ENCODE data around the gene RGL3. TPM values are rescaled to one million over a fixed set of nuclear protein-coding genes. Genes with fewer than 3 reads are reported as not detected.

RGL3 gene
- total RNA-seq, 1 donor from 2014 or later = 0.33 TPM

- Mint-ChIP-seq H3K27me3 (no peaks in the 10 kb centered on the region), H3K9me3 (no peaks in the 10 kb centered on the region), H3K27ac (no peak overlapping the region), H3K36me3 (ENCODE audit: low read depth) (peaks cover 27% of the 10 kb centered on the region), H3K4me3 (peak overlapping the region; percentile 42), H3K4me1 (peaks cover 7% of the 10 kb centered on the region)
- POLR2A ChIA-PET = interaction anchor here (0.6 to 0.7 kb wide), 3 partner anchors 69 to 417 kb away, joined by 3 to 5 read pairs (median 4); no protein-coding TSS in a partner anchor
- intact Hi-C loops (cut with micrococcal nuclease) = loop anchor here (5.0 kb wide), 1 partner anchor 135 kb away; no protein-coding TSS in a partner anchor
- DNase-seq (no peak), ATAC-seq (ENCODE audit: low read depth) (no peak)
- CTCF ChIA-PET = interaction anchor here (0.7 to 1.4 kb wide), 3 partner anchors 30 to 77 kb away, joined by 3 to 8 read pairs (median 3); no protein-coding TSS in a partner anchor
- TF ChIP-seq, protein P1, sequence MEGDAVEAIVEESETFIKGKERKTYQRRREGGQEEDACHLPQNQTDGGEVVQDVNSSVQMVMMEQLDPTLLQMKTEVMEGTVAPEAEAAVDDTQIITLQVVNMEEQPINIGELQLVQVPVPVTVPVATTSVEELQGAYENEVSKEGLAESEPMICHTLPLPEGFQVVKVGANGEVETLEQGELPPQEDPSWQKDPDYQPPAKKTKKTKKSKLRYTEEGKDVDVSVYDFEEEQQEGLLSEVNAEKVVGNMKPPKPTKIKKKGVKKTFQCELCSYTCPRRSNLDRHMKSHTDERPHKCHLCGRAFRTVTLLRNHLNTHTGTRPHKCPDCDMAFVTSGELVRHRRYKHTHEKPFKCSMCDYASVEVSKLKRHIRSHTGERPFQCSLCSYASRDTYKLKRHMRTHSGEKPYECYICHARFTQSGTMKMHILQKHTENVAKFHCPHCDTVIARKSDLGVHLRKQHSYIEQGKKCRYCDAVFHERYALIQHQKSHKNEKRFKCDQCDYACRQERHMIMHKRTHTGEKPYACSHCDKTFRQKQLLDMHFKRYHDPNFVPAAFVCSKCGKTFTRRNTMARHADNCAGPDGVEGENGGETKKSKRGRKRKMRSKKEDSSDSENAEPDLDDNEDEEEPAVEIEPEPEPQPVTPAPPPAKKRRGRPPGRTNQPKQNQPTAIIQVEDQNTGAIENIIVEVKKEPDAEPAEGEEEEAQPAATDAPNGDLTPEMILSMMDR (IDR thresholded peaks at IDR 0.05) = no peak
These were observed 32.9 kb upstream of the RGL3 start for GRCh38 chr19:11451871-11452619.

DNA sequence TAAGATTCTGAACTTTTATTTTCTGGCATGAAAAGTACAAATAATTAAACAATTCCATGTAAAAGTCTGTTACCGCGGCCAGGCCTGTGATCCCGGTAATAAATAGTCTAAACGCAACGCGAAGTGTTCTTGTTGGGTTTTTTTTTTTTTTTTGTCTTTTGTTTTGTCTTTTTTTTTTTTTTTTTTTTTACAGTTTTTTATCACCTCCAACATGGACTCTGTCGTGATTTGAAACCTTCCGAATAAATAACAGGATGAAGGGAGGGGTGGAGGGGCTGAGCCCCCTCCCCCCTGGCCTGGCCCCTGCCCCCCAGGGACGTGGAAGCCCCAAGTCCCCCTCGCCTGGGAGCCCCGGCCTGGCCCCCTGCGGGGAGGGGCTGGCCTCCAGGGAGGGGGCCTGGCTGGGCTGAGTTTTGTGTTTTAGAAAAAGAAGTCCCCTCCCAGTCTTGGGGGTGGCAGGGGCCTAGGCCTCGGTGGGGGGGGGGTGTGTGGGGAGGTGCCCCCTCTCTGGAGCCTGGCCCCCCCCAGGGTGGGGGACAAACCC, 32.3 kb upstream of the RGL3 start:
- Mint-ChIP-seq H3K4me3 (no peak overlapping the region), H3K27ac (no peak overlapping the region), H3K36me3 (ENCODE audit: low read depth) (peaks cover 30% of the 10 kb centered on the region), H3K4me1 (peaks cover 7% of the 10 kb centered on the region), H3K9me3 (no peaks in the 10 kb centered on the region), H3K27me3 (no peaks in the 10 kb centered on the region)
- CTCF ChIA-PET = interaction anchor here (1.3 to 1.4 kb wide), 2 partner anchors 70 kb away, joined by 3 read pairs; no protein-coding TSS in a partner anchor
- ATAC-seq (ENCODE audit: low read depth) (no peak), DNase-seq (no peak)
- intact Hi-C loops (cut with micrococcal nuclease) = loop anchor here (5.0 kb wide), 1 partner anchor 136 kb away; no protein-coding TSS in a partner anchor
- TF ChIP-seq, protein P1 (IDR thresholded peaks at IDR 0.05) = no peak
- POLR2A ChIA-PET = no interaction called here

DNA sequence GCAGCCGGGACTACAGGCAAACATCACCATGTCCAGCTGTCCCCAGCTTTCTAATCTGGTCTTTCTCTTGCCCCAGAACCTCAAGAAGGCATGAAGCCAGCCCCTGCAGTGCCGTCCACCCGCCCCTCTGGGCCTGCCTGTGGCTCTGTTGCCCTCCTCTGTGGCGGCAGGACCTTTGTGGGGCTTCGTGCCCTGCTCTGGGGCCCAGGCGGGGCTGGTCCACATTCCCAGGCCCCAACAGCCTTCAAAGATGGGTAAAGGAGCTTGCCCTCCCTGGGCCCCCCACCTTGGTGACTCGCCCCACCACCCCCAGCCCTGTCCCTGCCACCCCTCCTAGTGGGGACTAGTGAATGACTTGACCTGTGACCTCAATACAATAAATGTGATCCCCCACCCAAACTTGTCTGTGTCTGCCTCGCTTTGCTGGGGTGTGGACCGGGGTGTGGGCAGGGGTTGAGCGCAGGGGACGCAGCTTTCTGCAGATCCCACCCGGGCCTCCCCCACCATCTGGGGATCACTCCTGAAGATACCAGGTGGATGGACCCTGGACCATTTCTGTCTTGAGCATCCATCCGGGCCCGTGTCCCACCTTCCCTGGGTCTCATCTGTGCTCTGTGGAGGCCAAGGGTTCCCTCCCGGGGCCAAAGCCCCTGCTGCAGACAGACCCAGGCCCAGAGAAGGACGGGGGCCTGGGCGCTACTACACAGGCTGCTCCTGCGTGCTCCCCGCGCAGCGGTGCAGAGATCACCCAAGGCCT, 31.6 kb upstream of the RGL3 start:
- Mint-ChIP-seq H3K4me1 (peaks cover 7% of the 10 kb centered on the region), H3K36me3 (ENCODE audit: low read depth) (peaks cover 32% of the 10 kb centered on the region), H3K27ac (no peak overlapping the region), H3K9me3 (no peaks in the 10 kb centered on the region), H3K4me3 (no peak overlapping the region), H3K27me3 (no peaks in the 10 kb centered on the region)
- intact Hi-C loops (cut with micrococcal nuclease) = loop anchor here (5.0 kb wide), 1 partner anchor 137 kb away; no protein-coding TSS in a partner anchor
- TF ChIP-seq, protein P1 (IDR thresholded peaks at IDR 0.05) = no peak
- ATAC-seq (ENCODE audit: low read depth) (no peak), DNase-seq (no peak)
- ChIA-PET POLR2A (no interaction called here), CTCF (interaction anchor here (1.4 kb wide), 1 partner anchor 70 kb away, joined by 3 read pairs; no protein-coding TSS in a partner anchor)

DNA sequence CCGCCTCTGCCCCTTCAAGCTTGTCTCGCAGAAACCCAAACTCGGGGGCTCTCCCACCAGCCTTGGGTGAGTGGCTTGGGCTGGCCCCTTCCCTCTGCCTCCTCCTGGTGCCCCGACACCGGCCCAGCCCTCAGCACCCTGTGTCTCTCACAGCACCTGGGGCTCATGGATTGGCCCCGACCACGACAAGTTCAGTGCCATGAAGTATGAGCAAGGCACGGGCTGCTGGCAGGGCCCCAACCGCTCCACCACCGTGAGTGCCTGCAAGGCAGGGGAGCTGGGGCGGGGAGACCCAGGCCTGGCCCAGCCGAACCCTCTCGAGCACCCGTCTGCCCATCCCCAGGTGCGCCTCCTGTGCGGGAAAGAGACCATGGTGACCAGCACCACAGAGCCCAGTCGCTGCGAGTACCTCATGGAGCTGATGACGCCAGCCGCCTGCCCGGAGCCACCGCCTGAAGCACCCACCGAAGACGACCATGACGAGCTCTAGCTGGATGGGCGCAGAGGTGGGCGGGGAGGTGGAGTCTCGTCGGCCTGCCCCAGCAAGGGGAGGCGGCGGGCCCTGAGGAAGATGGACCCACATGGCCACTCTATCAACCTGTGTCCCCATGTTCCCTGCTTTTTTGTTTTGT, 29.9 kb upstream of the RGL3 start:
- CTCF ChIA-PET = interaction anchor here (1.2 to 1.5 kb wide), 2 partner anchors 33 to 68 kb away, joined by 3 read pairs; no protein-coding TSS in a partner anchor

More for the DNA sequence above, 29.9 kb upstream of the RGL3 start:
- TF ChIP-seq, protein P1 (IDR thresholded peaks at IDR 0.05) = no peak
- Mint-ChIP-seq H3K4me3 (no peak overlapping the region), H3K4me1 (peaks cover 7% of the 10 kb centered on the region), H3K36me3 (ENCODE audit: low read depth) (peaks cover 49% of the 10 kb centered on the region), H3K27me3 (no peaks in the 10 kb centered on the region), H3K9me3 (no peaks in the 10 kb centered on the region), H3K27ac (no peak overlapping the region)
- DNase-seq (no peak), ATAC-seq (ENCODE audit: low read depth) (no peak)
- POLR2A ChIA-PET = no interaction called here
- intact Hi-C loops (cut with micrococcal nuclease) = loop anchor here (10.0 kb wide), 1 partner anchor 314 kb away; no protein-coding TSS in a partner anchor

All from activated B cell treated with CpG ODN at 0.5 μM for 24 hours (primary cell).